Hypothalamus (tissue), 51 donors: Measurements from ENCODE around the gene TMEM156.
"Not testable (repeated sequence)": the region's sequence is repeated elsewhere in the genome, so short reads cannot be mapped to it uniquely, and the experiment has no call there.

Experiments
- DNase-seq, 51 donors: peaks; one replicate each; lab custom pipeline; 2025; lab: John Stamatoyannopoulos, UW

Gene TMEM156

DNA sequence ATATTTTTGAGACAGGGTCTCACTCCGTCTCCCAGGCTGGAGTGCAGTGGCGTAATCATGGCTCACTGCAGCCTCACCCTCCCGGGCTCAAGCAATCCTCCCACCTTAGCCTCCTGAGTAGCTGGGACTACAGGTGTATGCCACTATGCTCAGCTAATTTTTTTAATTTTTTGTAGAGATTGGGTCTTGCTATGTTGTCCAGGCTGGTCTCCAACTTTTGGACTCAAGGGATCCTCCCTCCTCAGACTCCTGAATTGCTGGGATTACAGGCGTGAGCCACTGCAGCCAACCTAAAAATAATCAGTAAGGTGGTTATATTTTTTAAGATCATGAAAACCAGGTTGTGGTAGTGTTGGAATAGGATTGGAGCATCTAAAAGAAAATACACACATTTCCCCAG is 38.1 kb downstream of the TMEM156 start:
- no peak for DNase-seq

DNA sequence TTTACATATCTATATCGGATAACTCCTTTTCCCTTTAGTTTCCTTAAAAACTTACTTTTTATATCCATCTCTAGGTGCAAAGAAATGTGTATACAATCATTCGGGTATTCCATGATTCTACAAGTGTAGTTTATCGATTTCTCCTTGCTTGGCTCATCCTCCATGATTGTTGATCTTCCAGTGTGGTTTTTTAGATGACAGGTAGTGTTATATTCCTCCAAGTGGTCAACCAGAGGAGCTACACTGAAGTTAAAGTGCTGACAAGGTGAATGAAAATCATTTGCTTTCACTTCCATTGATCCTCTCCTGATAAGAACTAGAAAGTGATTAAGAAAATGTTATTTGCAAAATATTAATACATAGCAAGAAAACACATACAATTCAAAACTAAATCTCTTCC is 38.5 kb downstream of the TMEM156 start:
- DNase-seq: no peak

DNA sequence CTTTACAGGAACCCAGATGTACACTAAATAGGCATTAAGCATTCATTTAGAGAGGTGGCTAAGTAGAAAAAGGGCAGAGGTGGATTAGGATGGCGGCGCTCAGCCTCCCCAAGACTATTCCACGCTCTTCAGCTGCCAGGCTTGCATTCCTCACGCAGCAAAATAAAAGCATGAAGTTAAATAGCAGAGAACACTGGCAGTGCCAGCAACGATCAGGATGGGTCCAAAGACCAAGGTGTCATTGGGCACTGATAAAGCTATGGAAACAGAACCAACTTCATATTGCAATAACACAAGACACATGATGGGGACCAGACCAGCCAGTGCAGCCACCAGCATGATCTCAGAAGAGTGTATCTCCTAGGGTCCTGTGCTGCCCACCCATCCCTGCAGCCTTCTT is 42.0 kb downstream of the TMEM156 start:
- DNase-seq: no peak

DNA sequence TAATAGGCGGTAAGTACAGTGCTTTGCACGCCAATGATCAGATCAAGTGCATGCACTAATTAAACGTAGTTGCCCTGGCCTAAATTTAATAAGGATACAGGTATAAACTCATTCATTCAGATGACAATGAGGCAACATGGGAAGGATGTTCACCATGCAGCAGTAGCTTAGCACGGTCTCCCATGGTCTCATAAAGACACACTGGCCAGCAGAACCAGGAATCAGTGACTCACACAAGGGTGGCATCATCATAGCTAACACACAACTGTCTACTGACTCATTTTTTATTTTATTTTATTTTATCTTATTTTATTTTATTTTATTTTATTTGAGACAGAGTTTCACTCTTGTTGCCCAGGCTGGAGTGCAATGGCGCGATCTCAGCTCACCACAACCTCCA is 42.7 kb downstream of the TMEM156 start:
- no peak for DNase-seq

DNA sequence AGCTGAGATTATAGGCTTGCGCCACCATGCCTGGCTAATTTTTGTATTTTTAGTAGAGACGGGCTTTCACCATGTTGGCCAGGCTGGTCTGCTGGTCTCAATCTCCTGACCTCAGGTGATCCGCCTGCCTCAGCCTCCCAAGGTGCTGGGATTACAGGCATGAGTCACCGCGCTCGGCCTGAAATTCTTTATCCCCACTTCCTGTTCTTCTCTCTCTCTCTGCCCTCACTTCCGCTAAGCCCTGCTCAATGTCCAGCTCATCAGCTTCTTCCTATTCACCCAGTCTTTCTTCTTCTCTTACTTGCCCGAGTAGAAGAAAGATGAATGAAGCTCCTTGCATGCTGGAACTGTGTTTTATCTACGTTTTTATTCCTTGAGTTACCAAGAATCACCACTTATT is 43.9 kb downstream of the TMEM156 start:
- DNase-seq: not testable (repeated sequence)

DNA sequence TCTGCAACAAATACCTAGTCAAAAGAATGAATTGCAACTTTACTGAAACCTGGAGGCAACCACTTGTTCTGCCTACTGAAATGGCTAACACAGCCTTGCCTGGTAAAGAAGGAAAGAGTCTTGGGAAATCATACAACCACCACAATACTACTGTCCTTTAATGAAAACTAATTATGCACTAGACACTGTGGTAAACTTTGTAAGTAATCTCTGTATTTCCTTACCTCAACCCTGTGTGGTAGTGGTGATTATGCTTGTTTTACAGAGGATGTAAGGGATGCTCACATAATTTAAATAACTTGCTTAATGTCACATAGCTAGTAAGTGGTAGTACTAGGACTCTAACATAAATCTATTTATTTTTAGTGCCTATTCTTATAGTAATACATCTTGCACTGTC is 44.7 kb downstream of the TMEM156 start:
- DNase-seq: no peak

DNA sequence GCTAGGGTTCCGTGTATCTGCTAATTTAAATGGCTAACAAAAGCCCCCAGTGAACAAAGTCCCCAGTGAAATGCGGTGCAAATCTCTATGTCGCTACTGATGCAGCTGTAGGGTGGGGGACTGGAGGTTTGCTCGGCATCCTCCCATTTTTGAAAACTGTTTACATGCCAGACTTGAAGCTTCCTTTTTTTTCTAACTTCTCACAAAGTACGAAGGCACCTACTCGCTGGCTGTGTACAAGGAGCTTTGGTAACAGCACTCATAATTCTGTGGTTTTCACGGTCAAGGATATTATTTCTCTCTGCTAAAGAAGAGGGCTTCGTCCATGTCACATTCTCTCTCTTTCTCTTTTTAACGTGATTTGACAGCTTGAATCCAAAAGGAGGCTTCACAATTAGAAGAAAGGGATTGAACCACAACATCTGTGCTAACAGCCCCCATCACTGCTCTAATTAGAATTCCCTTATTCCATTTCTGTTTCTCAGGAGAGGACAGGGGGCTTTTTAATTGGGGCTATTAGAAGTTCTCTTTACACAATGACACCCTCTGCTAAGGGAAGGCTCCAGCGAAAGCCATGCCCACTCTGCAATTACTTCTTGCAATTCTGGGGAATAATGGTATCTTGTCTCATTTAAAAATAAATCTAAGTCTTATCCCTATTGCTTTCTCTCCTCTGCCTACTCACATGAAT is 46.7 kb downstream of the TMEM156 start:
- DNase-seq: peak in 1 of 51 donors; percentile 22

DNA sequence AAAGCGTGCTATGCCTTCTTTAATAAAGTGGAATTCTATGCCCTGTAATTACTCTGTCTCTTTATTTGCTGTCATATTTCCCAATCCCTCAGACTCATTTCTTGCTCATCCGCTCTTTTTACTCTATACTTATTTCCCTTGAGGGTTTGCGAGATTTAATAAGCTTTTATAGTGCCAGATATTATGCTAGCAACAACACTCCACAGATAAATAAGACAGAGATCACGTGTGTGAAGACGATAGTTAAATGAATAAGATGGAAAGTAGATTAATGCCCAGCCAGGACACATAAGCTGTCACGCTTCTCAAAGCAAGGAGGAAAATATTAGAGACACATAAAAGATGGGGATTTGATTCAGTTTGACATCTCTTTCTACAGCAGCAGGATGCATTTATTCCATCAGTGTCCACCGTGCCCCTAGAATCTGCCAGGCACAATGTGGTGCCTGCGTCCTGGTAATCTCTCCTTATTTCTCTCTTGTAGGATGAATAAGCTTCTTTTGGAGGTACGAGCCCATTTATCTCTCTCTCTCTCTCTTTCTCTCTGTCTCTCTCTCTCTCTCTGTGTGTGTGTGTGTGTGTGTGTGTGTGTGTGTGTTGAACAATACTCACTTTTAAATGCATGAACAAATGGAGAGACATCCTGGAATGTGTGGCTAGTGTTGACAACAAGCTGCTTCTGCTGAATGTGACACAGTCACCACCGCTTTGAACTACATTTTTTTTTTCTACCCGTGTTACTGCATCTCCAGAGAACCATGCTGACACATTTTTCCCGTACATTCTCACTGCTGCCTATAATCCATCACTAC is 48.2 kb downstream of the TMEM156 start:
- peak in 3 of 51 donors; percentile 1 to 9 (median 9) for DNase-seq

DNA sequence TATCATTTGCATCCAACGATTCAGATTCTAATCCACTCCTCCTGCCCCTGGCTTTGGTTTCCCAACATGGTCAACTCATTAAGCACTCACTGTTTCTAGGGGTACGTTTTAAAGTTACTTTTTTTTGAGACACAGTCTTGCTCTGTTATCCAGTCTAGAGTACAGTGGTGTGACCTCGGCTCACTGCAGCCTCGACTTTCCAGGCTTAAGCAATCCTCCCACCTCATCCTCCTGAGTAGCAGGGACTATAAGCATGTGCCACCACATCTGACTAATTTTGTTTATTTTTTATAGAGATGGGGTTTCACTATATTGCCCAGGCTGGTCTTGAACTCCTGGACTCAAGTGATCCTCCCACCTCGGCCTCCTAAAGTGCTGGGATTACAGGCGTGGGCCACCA is 48.9 kb downstream of the TMEM156 start:
- no peak for DNase-seq

DNA sequence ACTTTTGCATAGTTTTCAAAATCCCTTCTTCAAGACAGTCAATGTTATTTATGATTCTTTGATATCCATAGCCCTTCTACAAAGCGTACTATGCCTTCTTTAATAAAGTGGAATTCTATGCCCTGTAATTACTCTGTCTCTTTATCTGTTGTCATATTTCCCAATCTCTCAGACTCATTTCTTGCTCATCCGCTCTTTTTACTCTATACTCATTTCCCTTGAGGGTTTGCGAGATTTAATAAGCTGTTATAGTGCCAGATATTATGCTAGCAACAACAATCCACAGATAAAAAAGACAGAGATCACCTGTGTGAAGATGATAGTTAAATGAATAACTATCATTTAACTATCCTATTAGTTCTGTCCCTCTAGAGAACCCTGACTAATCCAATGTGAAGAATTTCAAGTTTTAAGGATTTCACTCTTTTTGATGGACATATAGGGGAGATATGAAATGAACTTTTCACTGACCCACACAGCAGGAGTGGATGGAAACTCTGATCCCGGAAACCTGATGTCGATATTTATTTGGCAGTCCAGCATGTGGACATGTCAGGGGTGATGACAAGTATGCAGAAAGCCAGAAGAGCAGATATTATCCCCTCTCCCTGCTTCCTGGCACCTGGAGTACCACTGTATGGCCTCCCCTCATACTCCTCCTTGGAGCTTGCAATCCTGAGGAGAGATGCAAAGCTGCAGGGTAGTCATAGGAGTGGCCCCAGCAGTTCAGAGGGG is 49.7 kb downstream of the TMEM156 start:
- no peak for DNase-seq

DNA sequence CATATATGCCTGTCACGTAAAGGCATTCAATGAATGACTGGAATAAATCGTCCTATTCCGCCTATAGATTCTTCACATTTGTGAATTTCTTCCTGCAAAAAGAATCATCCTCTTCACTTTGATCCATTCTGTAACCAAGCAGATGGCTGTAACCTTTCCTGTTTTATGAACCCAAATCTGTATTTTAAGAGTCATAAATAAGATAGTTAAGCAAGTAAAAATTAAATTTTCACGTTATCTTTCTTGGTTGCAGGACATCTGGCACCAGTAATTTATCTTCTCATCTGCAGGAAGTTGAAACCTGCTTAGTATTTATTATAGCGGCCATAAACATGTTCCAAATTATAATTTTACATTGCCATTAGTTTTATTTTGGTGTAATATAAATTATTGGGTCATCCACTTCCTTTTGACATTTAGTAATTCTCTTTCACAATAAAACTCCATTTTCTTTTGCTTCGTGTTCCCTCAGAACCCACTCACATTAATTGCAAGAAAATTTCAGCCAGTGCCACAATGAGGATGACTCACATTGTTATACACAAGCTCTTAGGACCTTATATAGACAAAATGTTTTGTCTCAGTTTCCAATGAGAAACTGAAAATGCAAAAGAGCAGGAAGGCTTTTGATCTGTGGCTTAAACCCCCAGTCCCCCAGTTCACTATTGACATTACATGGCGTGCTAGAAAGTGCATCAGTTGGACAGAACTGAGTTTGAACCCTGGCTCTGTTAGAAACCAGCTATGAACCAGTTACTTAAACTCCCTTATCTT is 51.1 kb downstream of the TMEM156 start:
- no peak for DNase-seq

DNA sequence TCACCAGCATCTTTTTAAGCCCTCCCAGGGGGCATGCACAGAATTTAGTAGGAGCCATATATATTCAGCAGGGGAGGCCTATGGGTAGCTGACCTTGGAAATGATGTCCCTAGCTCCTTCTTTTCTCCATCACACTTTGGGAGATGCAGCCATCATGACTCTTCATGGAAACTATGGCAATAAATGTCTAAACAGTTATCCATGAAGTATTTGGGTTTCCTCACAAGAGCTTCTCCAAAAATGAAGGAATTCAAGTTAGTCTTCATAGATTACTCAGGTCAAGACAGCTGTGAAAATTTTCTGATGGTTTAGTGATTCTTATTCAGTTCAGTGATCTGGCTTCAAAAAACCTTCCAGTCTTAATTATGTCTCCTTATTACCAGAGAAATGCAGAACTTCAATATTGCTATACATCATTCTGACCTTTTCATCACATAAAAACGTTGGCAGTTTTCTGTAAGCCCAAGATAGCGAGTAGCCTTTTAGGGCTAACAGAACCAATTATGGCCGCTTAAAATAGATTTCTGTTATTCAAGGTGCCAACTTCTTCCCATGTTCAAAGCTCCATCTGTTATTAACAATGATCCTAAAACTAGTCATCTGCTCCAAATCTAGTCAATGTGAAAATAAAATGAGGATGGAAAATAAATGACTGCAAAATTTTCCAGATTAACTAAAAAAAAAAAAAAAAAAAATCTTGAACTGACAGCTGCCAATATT is 52.5 kb downstream of the TMEM156 start:
- DNase-seq: no peak

DNA sequence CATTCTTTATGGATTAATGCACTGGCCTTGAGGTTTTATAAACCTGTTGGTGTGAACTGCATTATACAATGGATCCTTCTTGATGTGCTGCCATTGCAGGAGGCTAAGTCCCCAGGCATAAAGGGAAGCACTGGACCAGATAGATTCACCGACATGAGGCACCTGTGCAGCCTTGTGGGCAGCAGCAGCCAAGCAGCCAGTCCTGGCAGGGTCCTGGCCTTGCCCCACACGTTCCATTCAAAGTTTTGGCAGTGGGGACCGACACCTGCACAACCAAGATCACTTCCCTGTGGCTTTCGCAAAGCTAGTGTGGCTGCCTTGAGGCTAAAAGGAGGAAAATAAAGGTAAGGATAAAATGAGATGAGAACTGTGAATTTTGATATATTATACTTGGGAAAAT is 53.1 kb downstream of the TMEM156 start:
- DNase-seq: no peak

DNA sequence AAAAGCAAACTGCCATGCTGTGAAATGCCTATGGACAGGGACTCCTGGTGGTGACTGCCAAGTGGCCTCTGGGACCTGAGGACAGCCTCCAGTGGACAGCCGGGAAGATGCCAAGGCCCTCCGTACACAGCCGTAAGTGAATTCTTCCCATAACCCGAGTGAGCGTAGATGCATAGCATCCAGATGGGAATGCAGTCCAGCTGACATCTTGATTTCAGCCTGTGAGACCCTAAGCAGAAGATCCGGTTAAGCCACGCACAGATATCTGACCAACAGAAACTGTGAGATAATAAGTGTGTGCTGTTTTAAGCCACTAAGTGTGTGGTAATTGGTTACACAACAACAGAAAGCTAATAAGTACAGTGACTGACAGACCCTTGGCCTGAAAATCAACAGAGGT is 55.9 kb downstream of the TMEM156 start:
- no peak for DNase-seq

DNA sequence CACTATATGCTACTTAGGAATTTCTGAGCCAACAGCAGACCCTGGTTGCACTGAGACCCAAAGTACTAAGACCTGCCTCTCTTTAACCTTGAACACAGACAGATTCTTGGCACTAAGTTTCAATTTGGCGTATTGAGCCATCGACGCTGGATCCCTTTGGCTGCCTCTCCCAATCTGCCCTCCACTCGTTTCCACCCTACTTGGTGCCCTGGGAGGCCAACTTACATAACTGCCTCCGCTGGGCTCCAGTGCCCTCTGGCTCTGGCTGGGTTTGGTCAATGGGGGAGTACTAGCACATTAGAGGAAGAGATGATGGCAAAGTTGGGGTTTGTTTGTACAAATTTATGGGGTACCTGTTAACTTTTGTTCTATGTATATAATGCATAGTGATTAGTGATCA is 63.5 kb downstream of the TMEM156 start:
- DNase-seq: no peak

DNA sequence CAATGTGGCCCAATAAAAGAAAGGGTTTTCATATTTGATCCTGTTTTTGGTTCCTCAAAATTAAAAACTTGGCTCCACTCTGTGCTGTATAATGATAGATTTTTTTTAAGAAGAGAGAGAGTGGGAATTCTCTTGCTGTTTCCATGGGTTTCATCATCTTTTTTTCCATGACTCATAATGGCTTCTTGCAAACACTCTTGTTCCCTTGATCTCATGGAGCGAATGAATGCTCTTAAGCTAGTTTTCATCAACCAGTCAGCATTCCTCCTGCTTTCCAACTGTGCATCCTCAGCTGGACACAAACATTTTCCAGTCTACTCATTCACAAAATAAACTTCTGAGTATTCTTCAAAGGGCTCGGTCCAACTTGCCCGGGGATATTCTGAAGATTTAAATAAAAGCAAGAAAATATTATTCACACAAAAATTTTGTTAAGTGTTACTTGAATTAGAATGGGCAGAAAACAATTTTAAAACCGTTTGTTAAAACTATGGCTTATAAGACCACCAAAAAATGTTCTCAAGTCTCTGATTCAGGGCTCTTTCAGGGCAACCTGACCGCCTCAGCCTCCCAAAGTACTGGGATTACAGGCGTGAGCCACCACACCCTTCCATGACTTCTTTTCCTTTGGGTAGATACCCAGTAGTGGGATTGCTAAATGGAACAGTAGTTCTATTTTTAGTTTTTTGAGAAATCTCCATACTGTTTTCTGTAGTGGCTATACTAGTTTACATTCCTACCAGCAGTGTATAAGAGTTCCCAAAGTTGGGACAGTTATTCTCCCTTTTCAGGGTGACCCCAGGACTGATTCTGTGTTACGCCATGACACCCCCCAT is 64.7 kb downstream of the TMEM156 start:
- no peak for DNase-seq

DNA sequence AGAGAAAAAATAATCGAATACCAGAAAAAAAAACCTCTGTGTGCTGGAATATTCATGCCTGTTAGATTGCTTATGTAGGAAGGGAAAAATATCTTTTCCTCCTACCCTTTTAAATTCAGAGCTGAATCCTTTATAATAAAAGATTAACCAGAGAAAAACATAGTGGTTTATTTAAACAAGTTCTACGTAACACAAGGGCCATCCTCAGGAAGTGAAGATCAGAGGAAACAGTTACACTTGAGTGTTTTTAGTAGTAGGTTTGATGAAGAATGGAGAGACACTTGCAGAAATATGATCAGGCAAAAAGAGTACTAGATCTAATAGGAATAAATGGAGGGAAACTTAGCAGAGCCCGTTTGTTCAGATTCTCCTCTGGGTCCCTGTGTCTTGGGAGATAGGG is 66.3 kb downstream of the TMEM156 start:
- no peak for DNase-seq

DNA sequence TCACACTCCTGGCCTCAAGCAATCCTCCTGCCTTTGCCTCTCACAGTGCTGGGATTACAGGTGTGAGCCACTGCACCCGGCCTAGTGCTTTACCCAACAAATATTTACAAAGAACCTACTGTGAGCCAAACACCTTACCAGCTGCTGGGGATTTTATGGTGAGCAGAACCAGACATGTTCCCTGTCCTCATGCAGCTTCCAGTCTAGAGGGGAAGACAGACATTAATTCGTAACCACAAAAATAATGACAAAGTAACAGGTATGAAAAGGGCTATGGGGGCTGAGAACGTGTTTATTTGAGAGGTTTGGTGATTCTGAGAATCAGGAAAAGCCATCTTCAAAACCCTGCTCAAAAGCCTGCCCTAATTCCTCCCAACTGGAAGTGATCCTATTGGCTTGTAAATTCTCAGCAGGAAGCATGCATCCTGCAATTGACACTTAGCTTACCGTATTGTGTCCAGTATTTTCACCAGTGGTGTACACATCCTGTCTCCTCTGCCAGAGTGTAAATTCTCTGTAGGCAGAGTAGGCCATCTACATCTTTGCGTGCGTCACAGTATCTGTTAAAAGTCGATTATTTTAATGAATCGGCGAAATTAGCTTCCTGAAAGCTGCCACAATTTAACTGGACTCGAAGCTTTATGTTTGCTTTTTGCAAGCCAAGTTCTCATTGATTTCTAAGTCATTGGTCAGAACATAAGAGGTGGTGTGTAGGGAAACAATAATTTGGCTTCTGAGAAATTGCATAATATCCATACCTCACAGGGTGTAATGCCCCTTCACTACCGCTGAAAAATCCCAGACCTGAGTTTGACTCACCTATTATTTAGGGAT is 67.0 kb downstream of the TMEM156 start:
- DNase-seq: no peak
